OCI-LY7 (cell line): ENCODE measurements around the gene SKP1.

Source experiments
- CTCF ChIP-seq: fragments of 200-600 bp; sonication (generic); conservative IDR thresholded peaks from 2 replicates; pipeline ENCODE4 v1.5.1; 2014; ENCODE audit warnings: mild to moderate bottlenecking, antibody characterized with exemption, low read length, moderate library complexity, mixed read lengths
- EZH2phosphoT487 ChIP-seq: fragments of 200-600 bp; sonication (generic); IDR thresholded peaks from 2 replicates; pipeline ENCODE4 v1.6.1; 2018; ENCODE audit warnings: low read depth, borderline replicate concordance, mild to moderate bottlenecking, mixed run types, antibody characterized with exemption, low read length, moderate library complexity, mixed read lengths

GRCh38 chr5:134122530-134122929, 54.2 kb downstream of the SKP1 start:
- TF ChIP-seq EZH2phosphoT487, result no peak
- TF ChIP-seq CTCF, result no peak
